Activated CD8-positive, alpha-beta memory T cell treated with anti-CD3 and anti-CD28 coated beads, Interleukin-2, amount 10 ng/mL, durations not matched to agents 7 days and 5 days (primary cell): ENCODE results near the gene DPP6. TPM values are rescaled to one million over a fixed set of nuclear protein-coding genes. Genes with fewer than 3 reads are reported as not detected.

Experiments used
- ATAC-seq: fragments of 150-1000 bp; cut with Tn5 transposase; one replicate; pipeline ENCODE4 v1.10.0; 2021; ENCODE audit warnings: moderate library complexity
- CTCF ChIA-PET: fragments of 350-600 bp; sonication (Branson Sonifier 250); formaldehyde crosslinking; loops from one replicate; lab custom pipeline; 2021; ENCODE audit warnings: antibody characterized with exemption; lab: Charles Lee
- DNase-seq: peaks from one replicate; pipeline ENCODE4 v3.0.0-alpha.2; 2020
- H3K27ac Mint-ChIP-seq: one replicate; pipeline ENCODE4 v1.8.0; 2021; ENCODE audit warnings: mild to moderate bottlenecking, mixed read lengths
- H3K27me3 Mint-ChIP-seq: one replicate; pipeline ENCODE4 v1.8.0; 2021; ENCODE audit warnings: mixed read lengths
- H3K36me3 Mint-ChIP-seq: one replicate; pipeline ENCODE4 v1.8.0; 2021; ENCODE audit warnings: mild to moderate bottlenecking, mixed read lengths
- H3K4me1 Mint-ChIP-seq: one replicate; pipeline ENCODE4 v1.8.0; 2021; ENCODE audit warnings: mixed read lengths
- H3K4me3 Mint-ChIP-seq: one replicate; pipeline ENCODE4 v1.8.0; 2021; ENCODE audit warnings: mild to moderate bottlenecking, moderate library complexity, mixed read lengths
- H3K9me3 Mint-ChIP-seq: one replicate; pipeline ENCODE4 v1.8.0; 2022; ENCODE audit warnings: low read depth, mixed read lengths
- total RNA-seq, 2 experiments: library from RNA; stranded (reverse); gene quantifications; one replicate each; pipeline ENCODE4 v1.2.3, GENCODE V29; 2021

The DPP6 gene
- total RNA-seq, 2 experiments from 2014 or later, result not detected

GRCh38 chr7:154372011-154372601, 319.9 kb downstream of the DPP6 start:
- H3K4me3 Mint-ChIP-seq, result no peak overlapping the region
- CTCF ChIA-PET, result no interaction called here
- no peak for DNase-seq
- no peak overlapping the region for H3K27ac Mint-ChIP-seq
- peaks cover 2% of the 10 kb centered on the region for H3K9me3 Mint-ChIP-seq
- H3K27me3 Mint-ChIP-seq, result no peaks in the 10 kb centered on the region
- H3K4me1 Mint-ChIP-seq, result no peaks in the 10 kb centered on the region
- ATAC-seq, result no peak
- no peaks in the 10 kb centered on the region for H3K36me3 Mint-ChIP-seq

DNA sequence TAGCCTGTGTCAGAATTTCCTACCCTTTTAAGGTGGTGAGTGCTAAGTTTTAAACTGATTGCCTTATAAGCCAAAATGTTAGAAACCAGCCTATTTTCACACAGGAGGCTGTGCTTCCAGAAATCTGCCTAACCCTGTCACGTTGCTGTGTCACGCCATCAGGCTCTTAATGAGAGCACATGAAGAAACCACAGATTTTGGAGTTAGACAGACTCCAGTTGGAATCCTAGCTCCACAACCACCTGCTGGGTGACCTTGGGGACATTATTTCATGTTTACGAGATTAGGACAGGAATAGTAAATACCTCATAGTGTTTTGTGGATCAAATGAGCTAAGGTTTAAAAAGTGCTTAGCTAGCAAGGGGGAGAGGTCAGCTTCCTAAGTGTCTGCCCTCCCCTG, 321.8 kb downstream of the DPP6 start:
- Mint-ChIP-seq H3K9me3 (peaks cover 2% of the 10 kb centered on the region), H3K27ac (no peak overlapping the region)

DNA sequence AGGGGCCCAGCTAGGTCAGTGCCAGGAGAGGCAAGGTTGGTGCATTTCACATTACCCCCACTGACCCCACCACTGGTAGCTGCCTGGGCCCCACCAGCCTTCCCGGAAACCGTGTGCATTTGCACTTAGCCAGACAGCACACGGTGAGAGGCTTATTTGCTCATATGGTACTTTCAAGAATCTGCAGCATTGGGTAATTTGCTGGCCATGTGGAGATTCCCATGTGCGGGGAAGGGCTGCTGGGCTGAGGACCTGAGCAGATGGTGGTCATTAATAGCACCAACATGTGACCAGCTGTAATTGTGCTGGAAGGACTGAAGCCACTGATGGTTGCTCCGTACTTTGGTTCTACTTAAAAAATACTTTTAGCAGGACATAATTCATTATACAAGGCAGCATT, 323.8 kb downstream of the DPP6 start:
- Mint-ChIP-seq H3K27ac (no peak overlapping the region), H3K9me3 (peaks cover 2% of the 10 kb centered on the region), H3K27me3 (no peaks in the 10 kb centered on the region), H3K4me3 (no peak overlapping the region), H3K4me1 (no peaks in the 10 kb centered on the region), H3K36me3 (no peaks in the 10 kb centered on the region)
- ATAC-seq (no peak), DNase-seq (no peak)
- CTCF ChIA-PET, result no interaction called here

More for the DNA sequence above, 321.8 kb downstream of the DPP6 start:
- no peaks in the 10 kb centered on the region for H3K36me3 Mint-ChIP-seq
- no peaks in the 10 kb centered on the region for H3K4me1 Mint-ChIP-seq
- H3K27me3 Mint-ChIP-seq, result no peaks in the 10 kb centered on the region
- CTCF ChIA-PET, result no interaction called here
- H3K4me3 Mint-ChIP-seq, result no peak overlapping the region
- ATAC-seq (no peak), DNase-seq (no peak)

DNA sequence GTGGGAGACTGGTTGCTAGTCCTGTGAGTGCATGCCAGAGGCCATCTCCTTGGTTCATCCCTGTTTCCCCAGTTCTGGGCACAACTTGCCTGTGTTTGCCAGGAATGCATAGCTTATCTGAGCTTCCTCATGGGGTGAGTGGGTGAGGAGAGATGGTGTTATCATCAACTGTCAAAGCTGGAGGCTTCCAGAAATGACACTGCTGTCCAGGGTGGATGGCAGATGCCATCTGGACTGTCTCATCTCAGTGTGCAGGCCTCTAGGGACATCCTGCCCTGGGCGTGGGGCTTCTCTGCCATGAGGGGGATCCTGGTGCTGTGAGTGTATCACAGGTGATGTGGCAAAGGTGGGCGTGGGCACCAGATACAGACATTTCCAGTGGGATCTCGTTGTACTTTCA, 328.6 kb downstream of the DPP6 start:
- no peak for ATAC-seq
- no peaks in the 10 kb centered on the region for H3K27me3 Mint-ChIP-seq

DNA sequence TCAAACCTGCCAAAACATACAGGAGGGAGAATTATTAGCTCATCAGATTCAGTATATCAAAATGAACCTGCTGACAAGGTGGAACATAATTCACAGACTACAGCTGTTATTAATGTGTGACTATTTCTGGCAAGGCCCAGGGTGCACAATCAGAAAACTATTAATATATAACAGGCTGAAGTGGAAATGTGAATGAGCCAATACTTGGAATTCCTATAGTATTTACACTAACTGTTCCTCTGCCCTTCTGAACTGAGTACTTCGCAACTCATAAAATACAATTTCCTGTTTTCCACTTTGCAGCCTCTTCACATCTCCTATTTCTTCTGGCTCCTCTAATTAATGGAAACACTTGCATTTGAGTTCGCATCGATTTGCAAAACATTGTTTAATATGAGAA, 330.8 kb downstream of the DPP6 start:
- DNase-seq, result no peak
- CTCF ChIA-PET, result interaction anchor here (0.7 kb wide), 1 partner anchor 147 kb away, joined by 4 read pairs; no protein-coding TSS in a partner anchor
- no peaks in the 10 kb centered on the region for H3K4me1 Mint-ChIP-seq
- H3K4me3 Mint-ChIP-seq, result no peak overlapping the region
- no peak overlapping the region for H3K27ac Mint-ChIP-seq
- H3K36me3 Mint-ChIP-seq, result no peaks in the 10 kb centered on the region
- H3K27me3 Mint-ChIP-seq, result no peaks in the 10 kb centered on the region
- no peak for ATAC-seq
- peaks cover 9% of the 10 kb centered on the region for H3K9me3 Mint-ChIP-seq

More for the DNA sequence above, 328.6 kb downstream of the DPP6 start:
- no peaks in the 10 kb centered on the region for H3K36me3 Mint-ChIP-seq
- no peak overlapping the region for H3K27ac Mint-ChIP-seq
- CTCF ChIA-PET, result no interaction called here
- no peak overlapping the region for H3K4me3 Mint-ChIP-seq
- H3K9me3 Mint-ChIP-seq, result peaks cover 6% of the 10 kb centered on the region
- no peaks in the 10 kb centered on the region for H3K4me1 Mint-ChIP-seq
- DNase-seq, result no peak

DNA sequence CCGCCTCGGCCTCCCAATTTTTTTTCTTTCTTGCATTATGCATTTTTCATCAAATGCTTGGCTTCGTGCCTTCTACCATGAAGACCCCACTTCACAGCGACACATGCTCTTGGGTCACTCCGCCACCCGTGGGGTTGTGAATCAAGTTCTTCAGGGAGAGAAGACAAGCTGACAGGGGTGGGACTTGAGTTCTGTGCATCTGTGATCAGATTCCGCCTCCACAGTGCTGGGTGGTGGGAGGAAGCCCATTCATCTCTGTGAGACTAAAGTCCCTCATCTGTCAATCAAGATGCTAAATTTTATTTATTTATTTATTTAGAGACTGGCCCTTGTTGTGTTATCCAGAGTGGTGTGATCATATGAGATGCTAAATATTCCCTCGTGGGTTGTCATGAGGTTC, 333.0 kb downstream of the DPP6 start:
- Mint-ChIP-seq H3K4me1 (no peaks in the 10 kb centered on the region), H3K36me3 (no peaks in the 10 kb centered on the region), H3K4me3 (no peak overlapping the region), H3K27ac (no peak overlapping the region), H3K27me3 (no peaks in the 10 kb centered on the region), H3K9me3 (peaks cover 9% of the 10 kb centered on the region)
- CTCF ChIA-PET, result no interaction called here
- ATAC-seq (no peak), DNase-seq (no peak)

GRCh38 chr7:154387252-154387651, 335.1 kb downstream of the DPP6 start:
- DNase-seq, result no peak
- Mint-ChIP-seq H3K4me1 (no peaks in the 10 kb centered on the region), H3K27ac (no peak overlapping the region), H3K27me3 (no peaks in the 10 kb centered on the region), H3K4me3 (no peak overlapping the region), H3K36me3 (no peaks in the 10 kb centered on the region), H3K9me3 (peaks cover 14% of the 10 kb centered on the region)
- no peak for ATAC-seq
- CTCF ChIA-PET, result no interaction called here

- CTCF ChIA-PET, result no interaction called here
Observed at GRCh38 chr7:154388412-154388811, 336.2 kb downstream of the DPP6 start.

GRCh38 chr7:154388999-154389398, 336.8 kb downstream of the DPP6 start:
- Mint-ChIP-seq H3K36me3 (no peaks in the 10 kb centered on the region), H3K4me3 (no peak overlapping the region), H3K9me3 (peaks cover 10% of the 10 kb centered on the region), H3K27ac (no peak overlapping the region), H3K27me3 (no peaks in the 10 kb centered on the region), H3K4me1 (no peaks in the 10 kb centered on the region)
- CTCF ChIA-PET, result no interaction called here
- DNase-seq, result no peak
- no peak for ATAC-seq

More at GRCh38 chr7:154388412-154388811, 336.2 kb downstream of the DPP6 start:
- no peaks in the 10 kb centered on the region for H3K4me1 Mint-ChIP-seq
- H3K4me3 Mint-ChIP-seq, result no peak overlapping the region
- no peak overlapping the region for H3K27ac Mint-ChIP-seq
- peaks cover 11% of the 10 kb centered on the region for H3K9me3 Mint-ChIP-seq
- DNase-seq, result no peak
- no peak for ATAC-seq
- H3K27me3 Mint-ChIP-seq, result no peaks in the 10 kb centered on the region
- no peaks in the 10 kb centered on the region for H3K36me3 Mint-ChIP-seq

DNA sequence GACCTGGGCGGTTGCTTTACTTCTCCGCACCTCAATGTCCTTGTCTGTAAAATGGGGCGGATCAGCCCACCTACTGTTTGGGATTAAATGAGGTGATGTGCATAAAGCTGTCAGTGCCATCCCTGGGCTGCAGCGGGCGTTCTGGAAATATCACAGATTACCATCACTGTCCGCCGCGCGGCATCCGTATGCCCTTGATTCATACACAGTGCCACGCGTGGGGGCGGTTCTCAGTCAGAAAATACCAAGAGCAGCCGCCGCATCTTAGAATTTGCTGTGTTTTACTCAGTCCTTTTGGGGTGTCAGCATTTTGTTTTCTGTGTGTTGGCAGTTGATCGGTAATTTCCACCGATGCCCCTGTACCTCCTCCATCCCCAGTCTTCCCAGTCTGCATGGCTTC, 338.8 kb downstream of the DPP6 start:
- no peaks in the 10 kb centered on the region for H3K27me3 Mint-ChIP-seq
- ATAC-seq (no peak), DNase-seq (no peak)
- no peak overlapping the region for H3K27ac Mint-ChIP-seq
- H3K36me3 Mint-ChIP-seq, result no peaks in the 10 kb centered on the region
- no peak overlapping the region for H3K4me3 Mint-ChIP-seq
- CTCF ChIA-PET, result no interaction called here
- peaks cover 8% of the 10 kb centered on the region for H3K9me3 Mint-ChIP-seq
- H3K4me1 Mint-ChIP-seq, result no peaks in the 10 kb centered on the region

- Mint-ChIP-seq H3K27ac (no peak overlapping the region), H3K27me3 (no peaks in the 10 kb centered on the region), H3K4me3 (no peak overlapping the region), H3K4me1 (no peaks in the 10 kb centered on the region), H3K36me3 (no peaks in the 10 kb centered on the region), H3K9me3 (peaks cover 4% of the 10 kb centered on the region)
- ATAC-seq, result no peak
- DNase-seq, result no peak
- CTCF ChIA-PET, result no interaction called here
Observed at GRCh38 chr7:154394804-154395203, 342.6 kb downstream of the DPP6 start.

DNA sequence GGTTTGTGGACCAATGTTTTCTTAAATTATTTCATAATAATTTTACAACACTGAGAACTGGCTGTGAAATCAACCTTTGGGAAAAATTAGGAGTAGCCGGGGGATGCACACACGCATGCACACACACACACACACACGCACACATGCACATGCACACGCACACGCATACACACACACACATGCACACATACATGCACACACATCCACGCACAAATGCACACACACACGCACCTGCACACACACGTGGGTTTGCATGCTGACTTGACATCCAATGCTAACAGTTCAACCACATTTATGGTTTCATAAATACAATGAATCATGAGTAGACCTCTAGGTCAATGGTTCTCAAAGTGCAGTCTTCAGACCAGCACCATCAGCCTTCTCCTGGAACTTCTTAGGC, 354.1 kb downstream of the DPP6 start:
- peaks cover 3% of the 10 kb centered on the region for H3K9me3 Mint-ChIP-seq
- H3K36me3 Mint-ChIP-seq, result no peaks in the 10 kb centered on the region
- no peak overlapping the region for H3K27ac Mint-ChIP-seq
- DNase-seq, result no peak
- no peak for ATAC-seq
- no peaks in the 10 kb centered on the region for H3K4me1 Mint-ChIP-seq
- CTCF ChIA-PET, result no interaction called here
- H3K4me3 Mint-ChIP-seq, result no peak overlapping the region
- H3K27me3 Mint-ChIP-seq, result no peaks in the 10 kb centered on the region

- Mint-ChIP-seq H3K27ac (no peak overlapping the region), H3K4me1 (no peaks in the 10 kb centered on the region), H3K9me3 (peaks cover 3% of the 10 kb centered on the region), H3K36me3 (no peaks in the 10 kb centered on the region), H3K4me3 (no peak overlapping the region), H3K27me3 (no peaks in the 10 kb centered on the region)
- CTCF ChIA-PET, result no interaction called here
- no peak for DNase-seq
- ATAC-seq, result no peak
Observed at GRCh38 chr7:154409703-154410311, 357.6 kb downstream of the DPP6 start.

GRCh38 chr7:154412105-154412504, 359.9 kb downstream of the DPP6 start:
- DNase-seq (no peak), ATAC-seq (no peak)
- Mint-ChIP-seq H3K27me3 (no peaks in the 10 kb centered on the region), H3K27ac (no peak overlapping the region), H3K4me3 (no peak overlapping the region), H3K9me3 (peaks cover 3% of the 10 kb centered on the region), H3K36me3 (no peaks in the 10 kb centered on the region), H3K4me1 (no peaks in the 10 kb centered on the region)
- CTCF ChIA-PET, result no interaction called here
